Mononuclear cell (primary cell): ENCODE data around the gene TEAD1. TPM values are rescaled to one million over a fixed set of nuclear protein-coding genes. Genes with fewer than 3 reads are reported as not detected.

Experiments used
- H3K27me3 ChIP-seq: 2 replicates; pipeline ENCODE4 v1.6.0; 2011; ENCODE audit warnings: low read length, control low read depth; ENCODE audit not compliant: insufficient read depth
- H3K4me1 ChIP-seq: 2 replicates; pipeline ENCODE4 v1.5.1; 2011; ENCODE audit warnings: mild to moderate bottlenecking, low read length, control low read depth; ENCODE audit not compliant: insufficient read depth
- H3K4me3 ChIP-seq: 2 replicates; pipeline ENCODE4 v1.5.1; 2011; ENCODE audit warnings: mild to moderate bottlenecking, low read length, moderate library complexity
- H3K9me3 ChIP-seq: 2 replicates; pipeline ENCODE4 v1.5.1; 2011; ENCODE audit warnings: low read depth, mild to moderate bottlenecking, control low read depth, low read length
- total RNA-seq: library from RNA; depleted of rRNA; stranded (reverse); fragments of >200 nt; gene quantifications from one replicate; pipeline ENCODE4 v1.2.3, GENCODE V29; 2012

The TEAD1 gene
- total RNA-seq, 1 donor = not detected

DNA sequence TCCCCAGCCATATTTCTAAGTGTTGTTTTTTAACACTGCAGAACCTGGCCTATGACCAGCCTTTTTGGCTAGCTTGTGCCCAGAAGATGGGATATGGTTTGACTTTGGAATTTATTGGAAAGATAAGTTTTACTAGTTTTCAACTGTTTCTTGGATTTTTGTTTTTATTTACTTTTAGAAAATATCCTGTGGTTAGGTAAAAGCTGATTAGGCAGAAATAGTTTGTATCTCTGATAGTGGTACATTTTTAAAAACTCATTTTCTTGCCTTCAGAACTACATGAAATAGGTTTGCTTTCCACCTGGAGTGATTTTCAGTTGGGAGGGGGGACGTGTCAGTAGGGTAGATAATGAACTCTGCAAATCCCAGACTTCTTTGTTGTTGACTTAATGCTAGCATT lies 243.6 kb downstream of the TEAD1 start:
- Histone ChIP-seq H3K4me3 (no peak overlapping the region), H3K4me1 (no peaks in the 10 kb centered on the region), H3K27me3 (no peaks in the 10 kb centered on the region), H3K9me3 (no peaks in the 10 kb centered on the region)

DNA sequence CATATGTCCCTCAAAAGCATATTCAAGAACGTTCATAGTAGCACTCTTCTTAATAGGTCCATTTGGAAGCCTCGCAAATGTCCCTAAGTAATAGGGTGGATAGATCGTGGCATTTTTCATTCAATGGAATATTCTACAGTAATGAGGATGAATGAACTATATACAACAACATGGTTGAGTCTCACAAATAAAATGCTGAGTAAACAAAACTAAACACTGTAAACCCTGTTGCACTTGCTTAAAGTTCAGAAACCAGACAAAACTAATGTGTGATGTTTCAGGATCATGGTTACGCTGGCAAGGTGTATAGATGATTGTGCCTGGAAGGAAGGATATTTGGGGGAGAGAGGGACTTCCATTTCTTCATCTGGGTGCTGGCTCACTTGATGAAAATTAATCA lies 244.4 kb downstream of the TEAD1 start:
- H3K27me3 ChIP-seq = no peaks in the 10 kb centered on the region
- H3K4me1 ChIP-seq = no peaks in the 10 kb centered on the region
- no peaks in the 10 kb centered on the region for H3K9me3 ChIP-seq
- H3K4me3 ChIP-seq = no peak overlapping the region

GRCh38 chr11:12922418-12922817 lies 248.2 kb downstream of the TEAD1 start:
- H3K27me3 ChIP-seq = no peaks in the 10 kb centered on the region
- no peak overlapping the region for H3K4me3 ChIP-seq
- H3K4me1 ChIP-seq = no peaks in the 10 kb centered on the region
- H3K9me3 ChIP-seq = no peaks in the 10 kb centered on the region

- no peaks in the 10 kb centered on the region for H3K9me3 ChIP-seq
- H3K27me3 ChIP-seq = no peaks in the 10 kb centered on the region
- no peaks in the 10 kb centered on the region for H3K4me1 ChIP-seq
- no peak overlapping the region for H3K4me3 ChIP-seq
Measured at GRCh38 chr11:12922980-12923507, 248.8 kb downstream of the TEAD1 start.

GRCh38 chr11:12924650-12925049 lies 250.4 kb downstream of the TEAD1 start:
- H3K4me3 ChIP-seq = no peak overlapping the region
- H3K27me3 ChIP-seq = no peaks in the 10 kb centered on the region
- H3K9me3 ChIP-seq = no peaks in the 10 kb centered on the region
- H3K4me1 ChIP-seq = no peaks in the 10 kb centered on the region

DNA sequence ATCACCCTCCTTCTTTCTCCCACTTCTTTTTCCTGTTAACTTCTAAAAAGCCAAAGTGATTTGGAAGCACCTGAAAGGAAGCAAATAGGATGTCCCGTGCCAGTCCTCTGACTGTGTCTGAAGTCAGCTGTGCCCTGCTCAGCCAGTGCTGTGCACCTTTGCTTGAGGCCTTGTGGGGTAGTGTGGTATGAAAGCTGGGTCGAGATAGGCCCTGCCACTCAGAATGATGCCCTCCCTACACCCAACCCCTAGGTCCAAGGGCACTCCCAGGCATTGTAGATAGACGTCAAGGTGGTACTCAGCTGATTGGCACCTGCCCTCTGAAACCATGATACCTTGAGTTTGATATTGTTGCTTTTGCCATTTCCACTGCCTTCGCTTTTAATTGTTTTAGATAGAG lies 251.3 kb downstream of the TEAD1 start:
- Histone ChIP-seq H3K9me3 (no peaks in the 10 kb centered on the region), H3K27me3 (no peaks in the 10 kb centered on the region), H3K4me3 (no peak overlapping the region), H3K4me1 (no peaks in the 10 kb centered on the region)

DNA sequence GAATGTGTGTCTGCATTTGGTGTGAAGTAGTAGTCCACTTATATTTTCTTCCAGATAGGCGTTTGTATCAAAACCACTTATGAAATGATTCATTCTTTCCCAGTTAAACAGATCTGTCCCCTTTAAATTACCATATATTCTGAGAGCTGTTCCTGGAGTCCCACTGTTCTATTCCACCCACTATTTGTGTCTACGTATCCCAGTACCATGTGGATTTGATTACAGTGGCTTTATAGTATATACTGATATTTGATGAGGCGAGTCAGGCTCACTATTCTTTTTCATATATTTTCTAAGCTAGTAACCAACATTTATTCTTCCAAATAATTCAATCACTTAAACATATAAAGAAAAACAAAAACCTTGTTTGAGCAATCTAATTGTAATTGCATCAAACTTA lies 253.0 kb downstream of the TEAD1 start:
- Histone ChIP-seq H3K4me1 (no peaks in the 10 kb centered on the region), H3K9me3 (no peaks in the 10 kb centered on the region), H3K4me3 (no peak overlapping the region), H3K27me3 (no peaks in the 10 kb centered on the region)

GRCh38 chr11:12927886-12928285 lies 253.7 kb downstream of the TEAD1 start:
- H3K27me3 ChIP-seq = no peaks in the 10 kb centered on the region
- no peaks in the 10 kb centered on the region for H3K9me3 ChIP-seq
- H3K4me3 ChIP-seq = no peak overlapping the region
- no peaks in the 10 kb centered on the region for H3K4me1 ChIP-seq

- Histone ChIP-seq H3K4me1 (no peaks in the 10 kb centered on the region), H3K4me3 (no peak overlapping the region), H3K9me3 (no peaks in the 10 kb centered on the region), H3K27me3 (no peaks in the 10 kb centered on the region)
Measured at GRCh38 chr11:12930850-12931249, 256.6 kb downstream of the TEAD1 start.

DNA sequence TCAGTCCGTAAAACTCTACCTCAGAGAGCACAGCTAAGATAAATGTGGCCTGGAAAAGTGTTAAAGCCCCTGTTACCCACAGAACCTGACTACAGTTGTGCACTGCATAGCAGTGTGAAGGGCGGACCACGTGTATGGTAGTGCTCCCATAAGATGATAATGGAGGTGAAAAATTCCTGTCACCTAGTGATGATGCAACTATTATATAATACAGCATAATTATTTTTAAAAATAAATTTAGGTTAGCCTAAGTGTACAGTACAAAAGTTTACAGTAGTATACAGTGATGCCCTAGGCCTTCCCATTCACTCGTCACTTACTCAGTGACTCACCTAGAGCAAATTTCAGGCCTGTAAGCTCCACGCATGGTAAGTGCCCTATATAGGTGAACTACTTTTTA lies 258.3 kb downstream of the TEAD1 start:
- Histone ChIP-seq H3K9me3 (no peaks in the 10 kb centered on the region), H3K27me3 (no peaks in the 10 kb centered on the region), H3K4me1 (no peaks in the 10 kb centered on the region), H3K4me3 (no peak overlapping the region)

DNA sequence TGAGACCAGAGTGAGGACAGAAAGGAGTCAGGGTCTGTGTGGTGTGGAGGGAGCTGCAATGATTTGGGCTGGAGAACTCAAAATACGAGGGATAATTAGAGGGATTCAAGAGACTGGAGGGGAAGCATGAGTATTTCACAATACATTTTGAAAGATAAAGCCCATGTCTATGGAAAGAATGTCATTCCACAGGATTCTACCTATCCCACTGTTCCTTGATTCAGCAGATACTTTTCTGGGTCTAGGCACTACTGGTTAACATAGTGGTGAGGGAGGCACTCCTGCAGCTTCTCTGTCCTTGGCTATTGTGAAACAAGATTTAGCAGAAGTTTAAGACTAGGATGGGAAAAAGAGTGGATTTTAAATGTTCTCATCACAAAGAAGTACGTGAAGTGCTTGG lies 262.0 kb downstream of the TEAD1 start:
- no peaks in the 10 kb centered on the region for H3K4me1 ChIP-seq

DNA sequence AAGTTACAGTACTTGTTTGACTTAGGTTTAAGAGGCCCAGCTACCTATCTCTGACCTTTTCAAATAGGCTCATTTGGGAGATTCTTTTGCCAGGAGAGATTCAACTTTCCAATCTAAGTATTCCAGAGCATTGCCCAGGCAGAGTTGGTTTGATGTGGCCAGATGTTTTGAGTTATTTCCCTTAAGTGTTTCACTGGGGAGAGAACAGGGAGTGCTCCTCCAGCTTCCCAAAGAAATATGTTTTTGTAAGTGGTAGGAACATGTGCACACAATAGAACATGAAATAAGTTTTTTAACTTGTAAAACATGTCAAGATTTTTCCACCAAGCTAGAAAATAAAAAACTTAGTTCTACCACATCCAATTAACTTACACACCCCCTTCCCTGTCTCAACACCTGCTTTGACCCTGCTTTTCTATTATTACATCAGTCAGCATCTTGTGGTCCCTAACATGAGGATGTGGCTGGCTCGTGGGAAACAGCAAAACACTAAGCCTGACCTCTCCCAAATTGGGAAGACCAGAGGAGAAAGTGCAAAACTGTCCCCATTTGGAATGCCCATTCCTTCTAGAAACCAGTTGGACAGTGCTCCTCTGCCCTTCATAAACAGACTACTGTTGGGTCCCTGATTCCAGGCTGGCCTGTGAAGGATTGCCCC lies 264.5 kb downstream of the TEAD1 start:
- no peaks in the 10 kb centered on the region for H3K27me3 ChIP-seq
- no peak overlapping the region for H3K4me3 ChIP-seq
- no peaks in the 10 kb centered on the region for H3K9me3 ChIP-seq
- H3K4me1 ChIP-seq = no peaks in the 10 kb centered on the region

More for the DNA sequence above, 262.0 kb downstream of the TEAD1 start:
- no peaks in the 10 kb centered on the region for H3K27me3 ChIP-seq
- no peaks in the 10 kb centered on the region for H3K9me3 ChIP-seq
- H3K4me3 ChIP-seq = no peak overlapping the region

- H3K27me3 ChIP-seq = no peaks in the 10 kb centered on the region
- H3K4me3 ChIP-seq = no peak overlapping the region
- no peaks in the 10 kb centered on the region for H3K4me1 ChIP-seq
- no peaks in the 10 kb centered on the region for H3K9me3 ChIP-seq
Measured at GRCh38 chr11:12941671-12942070, 267.4 kb downstream of the TEAD1 start.

DNA sequence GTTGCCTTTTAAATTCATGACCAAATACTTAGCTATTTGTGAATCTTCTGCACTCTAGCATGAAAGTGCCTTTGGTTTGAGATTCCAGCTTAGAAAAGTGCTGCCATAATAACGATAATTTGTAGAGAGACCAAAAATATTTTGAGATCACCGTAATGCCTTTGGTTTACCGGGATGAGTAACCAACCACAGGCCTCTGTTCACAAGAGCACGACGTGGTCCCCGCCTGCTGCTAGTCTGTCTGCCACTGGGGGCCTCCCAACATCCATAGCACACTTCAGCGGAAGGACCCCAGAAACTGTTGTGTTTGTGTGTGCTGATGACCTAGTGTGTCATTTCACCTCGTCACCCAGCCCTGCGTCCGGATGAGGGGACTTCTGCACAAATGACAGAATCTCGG lies 267.9 kb downstream of the TEAD1 start:
- Histone ChIP-seq H3K9me3 (no peaks in the 10 kb centered on the region), H3K27me3 (no peaks in the 10 kb centered on the region), H3K4me1 (no peaks in the 10 kb centered on the region), H3K4me3 (no peak overlapping the region)

- H3K4me1 ChIP-seq = no peaks in the 10 kb centered on the region
- no peak overlapping the region for H3K4me3 ChIP-seq
- H3K9me3 ChIP-seq = no peaks in the 10 kb centered on the region
- H3K27me3 ChIP-seq = no peaks in the 10 kb centered on the region
Measured at GRCh38 chr11:12943311-12943710, 269.1 kb downstream of the TEAD1 start.

DNA sequence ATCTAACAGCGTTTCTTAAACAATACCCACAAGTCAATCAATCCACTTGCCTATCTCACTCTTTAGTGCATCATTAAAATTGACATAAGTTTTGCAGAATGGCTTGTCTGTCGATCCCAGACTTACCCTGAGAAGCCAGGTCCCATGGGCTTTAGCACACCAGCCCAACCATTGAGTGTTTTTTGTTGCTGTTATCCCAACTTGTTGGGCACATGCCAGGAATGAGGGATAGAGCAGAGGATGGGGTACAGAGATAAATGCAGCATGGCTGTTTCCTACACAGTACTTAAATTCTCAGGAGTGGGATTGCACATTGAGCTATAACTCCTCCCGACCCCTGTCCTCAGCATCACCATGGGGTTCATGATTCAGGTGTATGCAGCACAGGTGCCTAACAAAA lies 270.7 kb downstream of the TEAD1 start:
- Histone ChIP-seq H3K4me3 (no peak overlapping the region), H3K4me1 (no peaks in the 10 kb centered on the region), H3K27me3 (no peaks in the 10 kb centered on the region), H3K9me3 (no peaks in the 10 kb centered on the region)
